GM12865 (cell line): Measurements from ENCODE around the gene ZFYVE19.
A peak's percentile ranks its signal among the peaks of the same experiment; 100 is the strongest.

ENCODE experiments used
- DNase-seq: peaks from one replicate; pipeline ENCODE4 v3.0.0; 2010; ENCODE audit warnings: low read depth
- H3K4me3 ChIP-seq: 2 replicates; pipeline ENCODE4 v1.5.1; 2011; ENCODE audit warnings: mild to moderate bottlenecking, low read depth, low read length, control low read depth
- CTCF ChIP-seq: IDR thresholded peaks from 2 replicates; pipeline ENCODE4 v1.5.1; 2011; ENCODE audit warnings: low read length, control low read depth, low read depth, inconsistent platforms; ENCODE audit not compliant: insufficient read depth; ENCODE audit errors: missing control alignments

Gene ZFYVE19

GRCh38 chr15:40766194-40766815 is 40.6 kb upstream of the ZFYVE19 start:
- TF ChIP-seq CTCF = no peak
- H3K4me3 ChIP-seq = no peak overlapping the region
- no peak for DNase-seq

- H3K4me3 ChIP-seq = no peak overlapping the region
- DNase-seq = no peak
- TF ChIP-seq CTCF = no peak
Observed at GRCh38 chr15:40766906-40767837, 39.7 kb upstream of the ZFYVE19 start.

GRCh38 chr15:40767838-40768500 is 38.9 kb upstream of the ZFYVE19 start:
- TF ChIP-seq CTCF = no peak
- H3K4me3 ChIP-seq = no peak overlapping the region
- DNase-seq = no peak

GRCh38 chr15:40768521-40769273 is 38.2 kb upstream of the ZFYVE19 start:
- TF ChIP-seq CTCF = peak; percentile 11
- peak overlapping the region; percentile 18; the same call in 1 of the 2 replicates for H3K4me3 ChIP-seq
- peak; percentile 34 for DNase-seq

GRCh38 chr15:40769274-40770146 is 37.4 kb upstream of the ZFYVE19 start, which contains the start of gene C15orf62:
Gene C15orf62 (plus strand): TSS chr15:40769980. CDS start chr15:40770496, 516 bp downstream.
- DNase-seq = peak; percentile 76
- H3K4me3 ChIP-seq = peak within 1 kb of the TSS; percentile 26
- TF ChIP-seq CTCF = no peak
